IgD-negative memory B cell (primary cell): ENCODE measurements around the gene LSM12. TPM values are rescaled to one million over a fixed set of nuclear protein-coding genes. Genes with fewer than 3 reads are reported as not detected.
A peak's percentile ranks its signal among the peaks of the same experiment; 100 is the strongest.
"Not testable (repeated sequence)": the region's sequence is repeated elsewhere in the genome, so short reads cannot be mapped to it uniquely, and the experiment has no call there.

Source experiments
- H3K27ac Mint-ChIP-seq, 3 donors: one replicate each; pipeline ENCODE4 v1.8.0; 2020 to 2022; ENCODE audit warnings: mild to moderate bottlenecking in 3 of 3, mixed read lengths in 3 of 3, moderate library complexity in 1 of 3
- H3K27me3 Mint-ChIP-seq: one replicate; pipeline ENCODE4 v1.8.0; 2021; ENCODE audit warnings: mixed read lengths
- H3K36me3 Mint-ChIP-seq: one replicate; pipeline ENCODE4 v1.8.0; 2020; ENCODE audit warnings: mild to moderate bottlenecking, mixed read lengths
- H3K4me1 Mint-ChIP-seq, 3 donors: one replicate each; pipeline ENCODE4 v1.8.0; 2020 to 2022; ENCODE audit warnings: mixed read lengths in 3 of 3, mild to moderate bottlenecking in 1 of 3
- H3K4me3 Mint-ChIP-seq, 4 donors: one replicate each; pipeline ENCODE4 v1.8.0; 2020 to 2022; ENCODE audit warnings: mild to moderate bottlenecking in 4 of 4, mixed read lengths in 4 of 4, moderate library complexity in 3 of 4
- H3K9me3 Mint-ChIP-seq, 3 donors: one replicate each; pipeline ENCODE4 v1.8.0; 2020 to 2021; ENCODE audit warnings: mixed read lengths in 3 of 3, mild to moderate bottlenecking in 1 of 3
- polyA plus RNA-seq: library from polyadenylated mRNA; unstranded; fragments of 300-500 nt; fragmentation: Illumina TruSeq; gene quantifications from one replicate; pipeline ENCODE4 v1.2.3, GENCODE V29; 2021

The LSM12 gene
- polyA plus RNA-seq, 1 donor from 2014 or later, result 73.4 TPM

DNA sequence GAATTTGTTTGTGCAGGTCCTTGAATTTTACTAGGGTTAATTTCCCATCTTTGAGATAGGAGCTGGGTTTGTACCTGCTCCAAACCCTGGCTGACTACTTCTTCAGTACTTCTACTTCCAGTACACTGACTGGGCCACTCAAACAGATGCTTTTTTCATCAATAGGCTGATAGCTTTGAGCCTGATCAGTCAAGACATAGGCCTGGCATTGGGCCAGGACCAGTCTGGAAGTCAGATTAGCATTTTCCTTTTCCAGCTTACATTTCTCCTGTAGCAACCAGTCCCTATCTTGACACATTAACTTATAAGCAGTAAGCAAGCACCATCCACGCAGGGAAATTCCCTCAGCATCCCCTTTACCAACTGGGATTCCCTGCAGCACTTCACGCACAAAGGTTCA, 44.2 kb downstream of the LSM12 start:
- no peaks in the 10 kb centered on the region for H3K4me1 Mint-ChIP-seq
- H3K27me3 Mint-ChIP-seq, result no peaks in the 10 kb centered on the region
- peaks cover 2% of the 10 kb centered on the region for H3K36me3 Mint-ChIP-seq
- H3K27ac Mint-ChIP-seq, result no peak overlapping the region
- H3K4me3 Mint-ChIP-seq, result no peak overlapping the region
- no peaks in the 10 kb centered on the region for H3K9me3 Mint-ChIP-seq

DNA sequence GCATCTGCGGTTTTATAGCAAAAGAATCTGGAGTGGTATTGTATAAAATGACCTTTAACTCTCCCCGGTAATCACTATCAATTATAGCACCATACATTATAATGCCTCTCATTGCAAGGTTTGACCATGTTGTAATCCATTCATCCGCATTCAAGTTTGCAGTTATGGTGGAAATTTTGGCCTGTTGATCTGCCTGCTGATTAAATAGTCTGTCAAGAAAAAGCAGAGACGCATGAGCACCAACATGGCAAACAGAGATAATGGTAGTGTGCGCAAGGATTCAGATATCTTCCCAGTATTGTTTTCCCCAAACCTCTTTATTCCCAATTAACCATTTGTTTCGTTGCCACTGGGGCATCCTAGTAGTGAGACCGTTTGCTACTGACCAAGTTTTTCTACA, 45.2 kb downstream of the LSM12 start:
- H3K4me1 Mint-ChIP-seq, H3K36me3 Mint-ChIP-seq, H3K9me3 Mint-ChIP-seq, H3K27ac Mint-ChIP-seq, H3K27me3 Mint-ChIP-seq, H3K4me3 Mint-ChIP-seq: not testable (repeated sequence)

DNA sequence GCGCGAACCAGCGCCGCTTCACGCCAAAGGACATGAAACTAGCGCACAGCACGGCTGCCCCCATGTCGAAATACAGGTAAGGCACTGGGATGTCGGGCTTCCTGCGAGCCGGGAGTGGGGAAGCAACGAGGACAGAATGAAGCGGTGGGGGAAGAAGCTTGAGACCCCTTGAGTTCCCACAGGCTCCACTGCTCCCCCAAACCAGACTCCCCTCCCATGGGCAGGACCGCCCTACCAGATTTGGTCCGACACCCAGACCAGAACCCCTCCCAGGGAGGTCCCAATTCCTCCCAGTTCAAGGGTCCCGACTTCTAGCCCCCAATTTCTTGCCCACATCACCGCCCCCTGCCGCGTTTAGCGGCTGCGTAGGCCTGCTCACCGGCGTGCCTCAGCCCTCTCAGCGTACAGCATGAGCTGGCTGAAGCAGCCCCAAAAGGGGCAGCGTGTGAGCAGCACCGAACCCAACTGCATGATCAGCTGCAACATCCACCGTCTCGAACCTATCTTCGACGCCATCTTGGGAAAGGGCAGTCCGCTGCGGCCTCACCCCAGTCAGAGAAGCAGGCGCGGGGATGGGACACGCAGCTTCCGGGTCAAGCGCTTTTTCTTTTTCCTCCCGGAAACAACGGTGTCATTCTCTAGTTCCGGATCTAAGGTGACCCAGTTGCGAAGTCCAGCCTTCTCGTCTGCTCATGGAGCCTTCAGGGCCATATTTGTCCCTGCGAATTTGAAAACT, 51.9 kb downstream of the LSM12 start, which contains the start of gene TMEM101:
Gene TMEM101, minus strand, starts transcription at position 527 of the 736 bp plus-strand sequence. Its CDS starts 11 bp downstream, at position 516.
- H3K36me3 Mint-ChIP-seq, result peaks cover 10% of the 10 kb centered on the region
- no peaks in the 10 kb centered on the region for H3K27me3 Mint-ChIP-seq
- H3K27ac Mint-ChIP-seq, result peak within 1 kb of the TSS; percentile 67 to 86 (median 68)
- H3K4me1 Mint-ChIP-seq, result peaks cover 6 to 11% (median 11%) of the 10 kb centered on the region in 3 donors
- H3K4me3 Mint-ChIP-seq, result peak within 1 kb of the TSS; percentile 97 to 100 (median 98)
- peaks cover 0 to 2% (median 0%) of the 10 kb centered on the region in 3 donors for H3K9me3 Mint-ChIP-seq

DNA sequence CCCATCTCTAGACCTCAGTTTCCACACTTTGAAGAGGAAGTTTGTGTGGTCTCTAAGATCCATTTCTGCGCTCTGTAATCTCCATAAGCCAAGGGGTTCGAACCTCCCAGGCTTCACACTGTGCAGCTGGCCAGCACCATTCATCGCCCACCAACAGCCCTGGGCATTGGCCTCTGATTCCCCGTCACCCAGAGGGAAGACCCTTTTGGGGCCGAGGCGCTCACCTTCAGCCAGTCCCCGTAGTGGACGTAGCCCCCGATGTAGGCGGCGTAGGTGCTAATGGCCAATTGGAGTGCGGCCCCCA, 52.4 kb downstream of the LSM12 start:
- Mint-ChIP-seq H3K4me1 (peaks cover 6 to 11% (median 11%) of the 10 kb centered on the region in 3 donors), H3K4me3 (peak overlapping the region; percentile 97 to 100 (median 98)), H3K27ac (peak overlapping the region in 2 of 3 donors; percentile 19 to 86), H3K36me3 (peaks cover 10% of the 10 kb centered on the region), H3K9me3 (peaks cover 0 to 2% (median 0%) of the 10 kb centered on the region in 3 donors), H3K27me3 (no peaks in the 10 kb centered on the region)

GRCh38 chr17:44012874-44013273, 53.6 kb downstream of the LSM12 start:
- peaks cover 10% of the 10 kb centered on the region for H3K36me3 Mint-ChIP-seq
- H3K27ac Mint-ChIP-seq, result no peak overlapping the region
- H3K4me3 Mint-ChIP-seq, result peak overlapping the region in 3 of 4 donors; percentile 39 to 98 (median 45)
- H3K9me3 Mint-ChIP-seq, result peaks cover 0 to 2% (median 0%) of the 10 kb centered on the region in 3 donors
- H3K4me1 Mint-ChIP-seq, result peaks cover 7 to 16% (median 11%) of the 10 kb centered on the region in 3 donors
- peaks cover 1% of the 10 kb centered on the region for H3K27me3 Mint-ChIP-seq

GRCh38 chr17:44012391-44012790, 54.1 kb downstream of the LSM12 start:
- Mint-ChIP-seq H3K27me3 (peaks cover 3% of the 10 kb centered on the region), H3K4me3 (peak overlapping the region in 2 of 4 donors; percentile 5 to 98), H3K36me3 (peaks cover 10% of the 10 kb centered on the region), H3K27ac (no peak overlapping the region), H3K9me3 (peaks cover 0 to 2% (median 0%) of the 10 kb centered on the region in 3 donors), H3K4me1 (peaks cover 10 to 18% (median 11%) of the 10 kb centered on the region in 3 donors)

DNA sequence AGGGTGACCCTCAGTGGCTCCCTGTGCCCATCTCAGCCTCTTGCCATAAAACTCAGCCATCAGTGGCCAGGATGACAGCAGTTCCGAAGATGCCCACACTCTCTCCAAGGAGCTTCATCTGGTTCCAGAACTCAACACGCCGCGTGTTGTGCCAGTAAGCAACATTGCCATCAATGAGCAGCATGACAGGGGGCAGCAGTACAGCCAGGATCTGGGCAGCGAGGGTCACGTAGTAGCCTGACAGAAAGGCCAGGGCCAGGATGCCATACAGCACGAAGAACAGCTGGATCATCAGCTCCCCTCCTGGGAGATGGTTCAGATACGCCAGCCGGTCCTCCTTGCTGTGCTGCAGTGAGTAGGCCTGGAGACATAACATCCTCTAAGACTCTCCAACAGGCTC, 54.6 kb downstream of the LSM12 start:
- Mint-ChIP-seq H3K9me3 (peaks cover 0 to 2% (median 0%) of the 10 kb centered on the region in 3 donors), H3K27ac (no peak overlapping the region), H3K4me1 (peaks cover 11 to 18% (median 12%) of the 10 kb centered on the region in 3 donors), H3K27me3 (peaks cover 3% of the 10 kb centered on the region), H3K4me3 (peak overlapping the region in 2 of 4 donors; percentile 50 to 51), H3K36me3 (peaks cover 10% of the 10 kb centered on the region)

- Mint-ChIP-seq H3K27ac (no peak overlapping the region), H3K9me3 (peaks cover 0 to 2% (median 0%) of the 10 kb centered on the region in 3 donors), H3K36me3 (peaks cover 10% of the 10 kb centered on the region), H3K27me3 (peaks cover 6% of the 10 kb centered on the region), H3K4me3 (peak overlapping the region in 1 of 4 donors; percentile 74), H3K4me1 (peaks cover 11 to 21% (median 14%) of the 10 kb centered on the region in 3 donors)
These were observed 55.4 kb downstream of the LSM12 start for GRCh38 chr17:44010966-44011647.

DNA sequence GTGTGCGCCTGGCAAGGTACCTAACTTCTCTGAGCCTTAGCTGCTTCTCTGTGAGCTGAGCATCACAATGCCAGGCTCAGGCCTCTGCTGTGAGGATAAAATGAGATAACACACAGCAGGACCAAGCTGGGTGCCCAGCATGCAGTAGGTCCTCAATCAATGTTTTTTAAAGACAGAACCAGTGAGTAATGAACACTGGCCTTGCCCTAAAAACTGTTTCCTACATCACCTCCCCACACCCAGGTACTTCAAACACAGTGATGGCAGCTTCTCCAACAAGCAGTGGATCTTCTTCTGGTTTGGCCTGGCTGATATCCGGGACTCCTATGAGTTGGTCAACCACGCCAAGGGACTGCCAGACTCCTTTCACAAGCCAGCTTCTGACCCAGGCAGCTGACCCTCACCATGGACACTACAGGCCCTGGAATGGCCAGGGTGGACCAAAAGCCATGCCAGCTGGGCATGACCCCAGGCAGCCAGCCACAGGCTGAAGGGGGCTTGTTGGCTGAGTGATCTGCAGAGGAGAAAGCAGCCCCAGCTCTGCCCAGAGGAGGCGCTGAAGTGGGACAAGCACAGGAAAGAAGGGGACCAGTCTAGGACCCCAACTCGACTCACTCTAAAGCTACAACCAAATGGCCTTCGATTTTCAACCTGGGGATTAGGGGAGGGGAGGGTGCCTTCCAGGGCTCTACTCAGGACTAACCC, 58.1 kb downstream of the LSM12 start:
- Mint-ChIP-seq H3K4me1 (peaks cover 4 to 13% (median 10%) of the 10 kb centered on the region in 3 donors), H3K27ac (peak overlapping the region in 2 of 3 donors; percentile 39 to 78), H3K36me3 (peaks cover 7% of the 10 kb centered on the region), H3K9me3 (peaks cover 0 to 4% (median 0%) of the 10 kb centered on the region in 3 donors), H3K4me3 (peak overlapping the region; percentile 87 to 98 (median 92)), H3K27me3 (peaks cover 16% of the 10 kb centered on the region)

- peaks cover 0 to 4% (median 0%) of the 10 kb centered on the region in 3 donors for H3K9me3 Mint-ChIP-seq
- peaks cover 7% of the 10 kb centered on the region for H3K36me3 Mint-ChIP-seq
- peaks cover 16% of the 10 kb centered on the region for H3K27me3 Mint-ChIP-seq
These were observed 58.9 kb downstream of the LSM12 start for GRCh38 chr17:44007346-44008204.

DNA sequence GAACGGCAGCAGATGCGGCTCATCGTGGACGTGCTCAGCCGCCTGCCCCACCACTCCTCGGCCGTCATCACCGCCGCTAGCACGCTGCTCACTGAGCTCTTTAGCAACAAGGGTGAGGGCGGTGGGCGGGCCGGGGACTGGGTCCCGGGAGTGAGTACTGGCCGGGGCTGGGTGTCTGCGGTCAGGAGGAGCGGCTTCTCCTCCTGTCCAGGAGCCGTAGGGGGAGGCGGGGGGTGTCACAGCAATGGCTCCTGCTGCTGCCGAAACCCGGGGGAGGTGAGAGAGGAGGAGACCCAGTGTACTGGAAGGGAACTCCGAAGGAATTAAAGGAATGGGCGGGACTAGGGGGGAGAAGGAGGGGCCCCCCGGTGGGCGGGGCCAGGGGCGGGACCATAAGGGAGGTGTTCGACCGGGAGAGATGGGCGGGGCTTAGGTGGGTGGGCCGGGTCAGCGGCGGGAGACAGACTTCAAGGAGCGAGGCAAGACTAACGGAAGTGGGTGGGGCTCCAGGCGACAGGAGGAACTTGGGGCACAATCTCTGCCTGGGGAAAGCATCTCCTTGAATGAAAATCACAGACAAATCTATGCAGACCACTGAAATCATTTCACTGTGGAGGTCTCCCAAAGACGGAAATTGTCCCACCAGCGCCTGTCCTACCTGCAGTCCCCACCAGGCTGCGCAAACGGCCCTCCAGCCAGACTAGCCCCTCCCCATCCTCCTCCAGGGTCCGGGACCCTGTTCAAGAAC, 59.7 kb downstream of the LSM12 start:
- Mint-ChIP-seq H3K36me3 (peaks cover 7% of the 10 kb centered on the region), H3K4me3 (peak overlapping the region; percentile 87 to 98 (median 96)), H3K27me3 (peaks cover 20% of the 10 kb centered on the region), H3K27ac (peak overlapping the region in 2 of 3 donors; percentile 90 to 95), H3K4me1 (peaks cover 4 to 13% (median 10%) of the 10 kb centered on the region in 3 donors), H3K9me3 (peaks cover 0 to 4% (median 0%) of the 10 kb centered on the region in 3 donors)

More at GRCh38 chr17:44007346-44008204, 58.9 kb downstream of the LSM12 start:
- H3K4me1 Mint-ChIP-seq, result peaks cover 4 to 13% (median 10%) of the 10 kb centered on the region in 3 donors
- H3K27ac Mint-ChIP-seq, result peak overlapping the region; percentile 39 to 95 (median 90)
- H3K4me3 Mint-ChIP-seq, result peak overlapping the region; percentile 87 to 98 (median 96)

DNA sequence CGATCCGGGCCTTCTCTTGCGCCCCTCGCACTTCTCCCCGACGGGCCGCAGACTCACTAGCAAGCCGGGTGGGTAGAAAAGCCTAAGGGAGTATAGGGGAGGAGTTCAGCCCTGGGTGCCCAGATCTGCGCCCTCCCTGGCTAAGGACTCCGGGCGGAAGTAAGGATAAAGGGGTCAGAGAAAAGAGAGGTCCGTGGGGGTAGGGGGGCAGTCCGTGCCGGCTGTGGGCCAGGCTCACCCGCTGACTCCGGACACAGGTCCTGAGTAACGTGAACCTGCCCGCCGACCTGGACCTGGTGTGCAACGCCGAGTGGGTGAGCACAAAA, 60.2 kb downstream of the LSM12 start:
- Mint-ChIP-seq H3K27me3 (peaks cover 20% of the 10 kb centered on the region), H3K4me3 (peak overlapping the region; percentile 87 to 98 (median 96)), H3K9me3 (peaks cover 0 to 4% (median 0%) of the 10 kb centered on the region in 3 donors), H3K36me3 (peaks cover 3% of the 10 kb centered on the region), H3K27ac (peak overlapping the region; percentile 76 to 95 (median 90)), H3K4me1 (peaks cover 0 to 13% (median 10%) of the 10 kb centered on the region in 3 donors)

DNA sequence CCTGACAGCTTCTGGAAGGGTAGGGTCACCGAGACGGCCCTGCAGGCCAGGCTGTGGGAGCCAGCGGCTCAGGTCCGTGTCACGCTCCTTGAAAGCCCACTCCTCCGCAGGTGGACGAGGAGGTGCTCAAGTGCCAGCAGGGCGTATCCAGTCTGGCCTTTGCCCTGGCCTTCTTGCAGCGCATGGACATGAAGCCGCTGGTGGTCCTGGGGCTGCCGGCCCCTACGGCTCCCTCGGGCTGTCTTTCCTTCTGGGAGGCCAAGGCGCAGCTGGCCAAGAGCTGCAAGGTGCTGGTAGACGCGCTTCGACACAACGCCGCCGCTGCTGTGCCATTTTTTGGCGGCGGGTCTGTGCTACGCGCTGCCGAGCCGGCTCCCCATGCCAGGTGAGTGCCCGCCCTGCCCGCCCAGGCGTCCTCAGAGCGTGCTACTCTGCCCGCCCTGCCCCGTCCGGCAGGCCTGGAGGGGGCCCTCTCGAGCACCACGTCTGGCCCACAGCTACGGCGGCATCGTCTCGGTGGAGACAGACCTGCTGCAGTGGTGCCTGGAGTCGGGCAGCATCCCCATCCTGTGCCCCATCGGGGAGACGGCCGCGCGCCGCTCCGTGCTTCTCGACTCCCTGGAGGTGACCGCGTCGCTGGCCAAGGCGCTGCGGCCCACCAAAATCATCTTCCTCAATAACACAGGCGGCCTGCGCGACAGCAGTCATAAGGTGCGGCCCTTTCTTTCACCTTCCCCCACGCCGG, 60.8 kb downstream of the LSM12 start:
- H3K36me3 Mint-ChIP-seq, result peaks cover 2% of the 10 kb centered on the region
- H3K27me3 Mint-ChIP-seq, result peaks cover 20% of the 10 kb centered on the region
- H3K27ac Mint-ChIP-seq, result peak overlapping the region; percentile 76 to 95 (median 90)
- H3K4me3 Mint-ChIP-seq, result peak overlapping the region; percentile 87 to 98 (median 96)
- peaks cover 0 to 4% (median 0%) of the 10 kb centered on the region in 3 donors for H3K9me3 Mint-ChIP-seq
- peaks cover 0 to 13% (median 10%) of the 10 kb centered on the region in 3 donors for H3K4me1 Mint-ChIP-seq
